ENCODE results near the gene HARS2. TPM values are rescaled to one million over a fixed set of nuclear protein-coding genes. Genes with fewer than 3 reads are reported as not detected.
"Not testable (repeated sequence)": the region's sequence is repeated elsewhere in the genome, so short reads cannot be mapped to it uniquely, and the experiment has no call there.

HARS2 gene
- polyA plus RNA-seq, 2 of the 4 experiments (the other 2 are of a cell fraction): 44.9 to 55.1 TPM

DNA sequence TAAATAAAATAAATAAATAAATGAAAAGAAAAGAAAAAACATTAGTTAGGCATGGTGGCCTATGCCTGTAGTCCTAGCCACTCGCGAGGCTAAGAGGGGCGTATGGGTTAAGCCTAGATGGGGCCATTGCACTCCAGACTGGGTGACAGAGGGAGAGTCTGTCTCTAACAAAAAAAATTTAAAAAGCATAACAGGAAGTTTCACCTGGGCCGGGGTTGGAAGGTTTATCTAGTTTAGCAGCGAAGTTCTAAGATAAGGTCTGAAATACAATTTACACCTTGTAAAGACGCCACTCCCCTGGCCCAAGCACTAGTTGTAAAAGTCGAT, 27.0 kb downstream of the HARS2 start:
- Histone ChIP-seq H3K4me2 (peak overlapping the region; percentile 82), H3K4me3 (peak overlapping the region; percentile 44), H3K27ac (peak overlapping the region; percentile 84 to 92), H3K9me3 (no peaks in the 10 kb centered on the region), H3K4me1 (no peaks in the 10 kb centered on the region)
- no peak for FAIRE-seq
- ATAC-seq: peak; percentile 18 to 47
- 25% methylated on average over 7 of the region's 7 CpGs for WGBS (ENCODE audit: missing lambda C conversion rate)
- DNase-seq (ENCODE audit: low read depth in 1 of 2, low spot score in 1 of 2): no peak
- TF ChIP-seq POLR2AphosphoS2 (conservative IDR thresholded peaks at IDR 0.05; ENCODE audit: low read length) (no peak), RNF2 (IDR thresholded peaks at IDR 0.05; ENCODE audit: borderline replicate concordance, low read depth) (no peak), ZFP36 (IDR thresholded peaks at IDR 0.05; ENCODE audit: borderline replicate concordance, partially characterized antibody) (no peak), PBX3 (IDR thresholded peaks at IDR 0.05) (no peak), CHD4 (IDR thresholded peaks at IDR 0.05; ENCODE audit: borderline replicate concordance) (no peak), HES2 (IDR thresholded peaks at IDR 0.05) (no peak), FOXS1 (CRISPR knock-in tag; IDR thresholded peaks at IDR 0.05) (no peak)
- TF ChIP-seq, protein P1, sequence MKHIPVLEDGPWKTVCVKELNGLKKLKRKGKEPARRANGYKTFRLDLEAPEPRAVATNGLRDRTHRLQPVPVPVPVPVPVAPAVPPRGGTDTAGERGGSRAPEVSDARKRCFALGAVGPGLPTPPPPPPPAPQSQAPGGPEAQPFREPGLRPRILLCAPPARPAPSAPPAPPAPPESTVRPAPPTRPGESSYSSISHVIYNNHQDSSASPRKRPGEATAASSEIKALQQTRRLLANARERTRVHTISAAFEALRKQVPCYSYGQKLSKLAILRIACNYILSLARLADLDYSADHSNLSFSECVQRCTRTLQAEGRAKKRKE (CRISPR knock-in tag; IDR thresholded peaks at IDR 0.05; ENCODE audit: low read depth): no peak
- ChIA-PET POLR2A (interaction anchor here (1.2 to 2.3 kb wide), 7 partner anchors 8 to 372 kb away, joined by 5 to 20 read pairs (median 14); partner anchors contain the start of genes ANKHD1, HARS1, HARS2 and HBEGF), CTCF (interaction anchor here (0.7 to 3.8 kb wide), 9 partner anchors 8 to 372 kb away, joined by 3 to 22 read pairs (median 4); partner anchors contain the start of genes HBEGF and SLC4A9)

DNA sequence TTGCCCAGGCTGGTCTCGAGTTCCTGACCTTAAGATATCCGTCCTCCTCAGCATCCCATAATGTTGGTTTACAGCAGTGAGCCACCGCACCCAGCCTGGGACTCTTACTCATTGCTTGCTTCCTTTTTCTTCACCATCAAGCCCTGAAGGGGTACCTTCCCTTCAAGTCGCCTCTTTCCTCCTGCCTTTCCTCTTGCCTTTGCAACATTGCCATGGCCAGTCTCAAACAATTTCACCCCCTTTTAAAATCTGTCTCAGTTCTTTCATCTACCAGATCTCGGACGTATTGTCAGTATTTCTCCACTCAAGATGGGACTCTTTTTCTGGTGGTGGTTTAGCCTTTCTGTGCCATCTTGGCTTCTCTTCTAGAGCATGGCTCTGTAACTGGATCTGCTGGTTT, 29.5 kb downstream of the HARS2 start:
- 25% methylated on average over 6 of the region's 6 CpGs for WGBS (ENCODE audit: missing lambda C conversion rate)
- peak in 1 of 2 experiments; percentile 33 for DNase-seq (ENCODE audit: low read depth in 1 of 2, low spot score in 1 of 2)
- CTCF ChIA-PET: interaction anchor here (0.6 to 3.8 kb wide), 19 partner anchors 9 to 648 kb away, joined by 3 to 28 read pairs (median 5); partner anchors contain the start of genes EIF4EBP3, HBEGF, IK and NDUFA2
- Histone ChIP-seq H3K4me2 (peak overlapping the region; percentile 56), H3K4me3 (peak overlapping the region; percentile 44; the same call in 1 of the 3 replicates)
- not testable (repeated sequence) for ATAC-seq, H3K4me1 ChIP-seq, H3K27ac ChIP-seq, FAIRE-seq, H3K9me3 ChIP-seq
- POLR2A ChIA-PET: interaction anchor here (0.9 to 1.0 kb wide), 2 partner anchors 30 kb away, joined by 3 read pairs; partner anchors contain the start of genes HARS1 and HARS2

- not testable (repeated sequence) for H3K9me3 ChIP-seq; DNase-seq (ENCODE audit: low read depth in 1 of 2, low spot score in 1 of 2); H3K27ac ChIP-seq; H3K4me2 ChIP-seq; ATAC-seq; FAIRE-seq; H3K4me3 ChIP-seq; H3K4me1 ChIP-seq
- 72% methylated on average over 5 of the region's 5 CpGs for WGBS (ENCODE audit: missing lambda C conversion rate)
- ChIA-PET CTCF (interaction anchor here (0.6 to 3.8 kb wide), 7 partner anchors 31 to 649 kb away, joined by 3 to 28 read pairs (median 4); partner anchors contain the start of gene SLC4A9), POLR2A (interaction anchor here (1.0 kb wide), 1 partner anchor 30 kb away, joined by 3 read pairs; the partner anchor contains the start of genes HARS1 and HARS2)
Measured at GRCh38 chr5:140721395-140721794, 30.1 kb downstream of the HARS2 start.

GRCh38 chr5:140725799-140726471, 34.7 kb downstream of the HARS2 start:
- ATAC-seq (peak; percentile 97 to 98), DNase-seq (ENCODE audit: low read depth in 1 of 2, low spot score in 1 of 2) (peak; percentile 90 to 98), FAIRE-seq (peak; percentile 84)
- ChIA-PET CTCF (interaction anchor here (0.6 to 2.0 kb wide), 5 partner anchors 11 to 893 kb away, joined by 3 to 9 read pairs (median 4); partner anchors contain the start of gene DIAPH1), POLR2A (interaction anchor here (0.6 to 1.7 kb wide), 6 partner anchors 15 to 879 kb away, joined by 3 to 16 read pairs (median 5); partner anchors contain the start of genes HBEGF, IK, NDUFA2 and ZMAT2)
- peak overlapping the region; percentile 76 for H3K4me2 ChIP-seq
- H3K27ac ChIP-seq: peak overlapping the region; percentile 24 to 69; a peak in 4 of 6 replicates
- 1% methylated on average over 23 of the region's 23 CpGs for WGBS (ENCODE audit: missing lambda C conversion rate)
- no peaks in the 10 kb centered on the region for H3K9me3 ChIP-seq
- H3K4me1 ChIP-seq: 0 out of 3 replicates have a peak, but pooled peaks cover 3% of the 10 kb centered on the region
- peak overlapping the region; percentile 53 for H3K4me3 ChIP-seq
- peak in 1 of 2 experiments; percentile 45; a peak in 1 of 5 replicates for TF ChIP-seq JUN (IDR thresholded peaks at IDR 0.05)
- peak; percentile 43; the same call in 1 of the 2 replicates for TF ChIP-seq FOSL2 (IDR thresholded peaks at IDR 0.05)
- peak; percentile 92 for TF ChIP-seq FOSL2 (CRISPR knock-in tag; IDR thresholded peaks at IDR 0.05)
- TF ChIP-seq SMC3 (IDR thresholded peaks at IDR 0.05): 0 out of 3 replicates have a peak, but pooled peaks have one; percentile 26
- TF ChIP-seq, protein P2, sequence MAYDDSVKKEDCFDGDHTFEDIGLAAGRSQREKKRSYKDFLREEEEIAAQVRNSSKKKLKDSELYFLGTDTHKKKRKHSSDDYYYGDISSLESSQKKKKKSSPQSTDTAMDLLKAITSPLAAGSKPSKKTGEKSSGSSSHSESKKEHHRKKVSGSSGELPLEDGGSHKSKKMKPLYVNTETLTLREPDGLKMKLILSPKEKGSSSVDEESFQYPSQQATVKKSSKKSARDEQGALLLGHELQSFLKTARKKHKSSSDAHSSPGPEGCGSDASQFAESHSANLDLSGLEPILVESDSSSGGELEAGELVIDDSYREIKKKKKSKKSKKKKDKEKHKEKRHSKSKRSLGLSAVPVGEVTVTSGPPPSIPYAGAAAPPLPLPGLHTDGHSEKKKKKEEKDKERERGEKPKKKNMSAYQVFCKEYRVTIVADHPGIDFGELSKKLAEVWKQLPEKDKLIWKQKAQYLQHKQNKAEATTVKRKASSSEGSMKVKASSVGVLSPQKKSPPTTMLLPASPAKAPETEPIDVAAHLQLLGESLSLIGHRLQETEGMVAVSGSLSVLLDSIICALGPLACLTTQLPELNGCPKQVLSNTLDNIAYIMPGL (CRISPR knock-in tag; IDR thresholded peaks at IDR 0.05; ENCODE audit: borderline replicate concordance): peak; percentile 75
- peak; percentile 17; the same call in 1 of the 2 replicates for TF ChIP-seq MYC (IDR thresholded peaks at IDR 0.05; ENCODE audit: borderline replicate concordance, low read length)
- 0 out of 2 replicates have a peak, but pooled peaks have one; percentile 14 for TF ChIP-seq JUNB (IDR thresholded peaks at IDR 0.05)
- TF ChIP-seq, protein P3, sequence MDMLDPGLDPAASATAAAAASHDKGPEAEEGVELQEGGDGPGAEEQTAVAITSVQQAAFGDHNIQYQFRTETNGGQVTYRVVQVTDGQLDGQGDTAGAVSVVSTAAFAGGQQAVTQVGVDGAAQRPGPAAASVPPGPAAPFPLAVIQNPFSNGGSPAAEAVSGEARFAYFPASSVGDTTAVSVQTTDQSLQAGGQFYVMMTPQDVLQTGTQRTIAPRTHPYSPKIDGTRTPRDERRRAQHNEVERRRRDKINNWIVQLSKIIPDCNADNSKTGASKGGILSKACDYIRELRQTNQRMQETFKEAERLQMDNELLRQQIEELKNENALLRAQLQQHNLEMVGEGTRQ (IDR thresholded peaks at IDR 0.05): no peak
- no peak for TF ChIP-seq HES2 (IDR thresholded peaks at IDR 0.05)
- TF ChIP-seq POLR2A (IDR thresholded peaks at IDR 0.05; ENCODE audit: low read length): no peak
- 0 out of 2 replicates have a peak, but pooled peaks have one; percentile 3 for TF ChIP-seq NFE2L2 (conservative IDR thresholded peaks at IDR 0.05; ENCODE audit: low read length)
- 0 out of 2 replicates have a peak, but pooled peaks have one; percentile 66 for TF ChIP-seq RARB (CRISPR knock-in tag; IDR thresholded peaks at IDR 0.05)
- TF ChIP-seq RFX5 (IDR thresholded peaks at IDR 0.05): peak; percentile 88

All from A549 (cell line).